K562 (cell line): ENCODE measurements around the gene PTK7. TPM values are rescaled to one million over a fixed set of nuclear protein-coding genes. Genes with fewer than 3 reads are reported as not detected.
A peak's percentile ranks its signal among the peaks of the same experiment; 100 is the strongest.

ENCODE experiments used
- ARID1B ChIP-seq: fragments of 450-650 bp; IDR thresholded peaks from 2 replicates; pipeline ENCODE4 v1.6.1; 2016; ENCODE audit warnings: antibody characterized with exemption, mild to moderate bottlenecking, inconsistent platforms
- COPS2 ChIP-seq: fragments of 450-650 bp; conservative IDR thresholded peaks from 2 replicates; pipeline ENCODE4 v1.6.1; 2016; ENCODE audit warnings: mild to moderate bottlenecking, moderate library complexity
- ESRRB ChIP-seq: fragments of 250-450 bp; sonication (Bioruptor Pico); IDR thresholded peaks from 2 replicates; pipeline ENCODE4 v1.5.0; 2020; ENCODE audit warnings: mild to moderate bottlenecking, moderate library complexity, borderline replicate concordance
- HNRNPL ChIP-seq: fragments of 200-400 bp; formaldehyde crosslinking; IDR thresholded peaks from 2 replicates; pipeline ENCODE4 v1.6.1; 2017; ENCODE audit warnings: low read depth, mild to moderate bottlenecking, low read length
- MEIS2 ChIP-seq: fragments of 450-650 bp; IDR thresholded peaks from 2 replicates; pipeline ENCODE4 v1.6.1; 2014; ENCODE audit warnings: mild to moderate bottlenecking; ENCODE audit not compliant: partially characterized antibody
- POLR2A ChIP-seq: fragments of 450-650 bp; conservative IDR thresholded peaks from 2 replicates; pipeline ENCODE4 v1.6.1; 2016
- RCOR1 ChIP-seq, 2 experiments: IDR thresholded peaks; 2 replicates each; pipeline ENCODE4 v1.6.1; 2012; ENCODE audit warnings: low read depth in 2 of 2, low read length in 2 of 2, borderline replicate concordance in 1 of 2, improper control_type of control experiment in 1 of 2
- SIN3B ChIP-seq: fragments of 450-650 bp; IDR thresholded peaks from 2 replicates; pipeline ENCODE4 v1.6.1; 2017; ENCODE audit warnings: low read depth, mild to moderate bottlenecking, moderate library complexity
- SMAD3 ChIP-seq: fragments of 450-650 bp; formaldehyde crosslinking; conservative IDR thresholded peaks from 2 replicates; pipeline ENCODE4 v1.4.0; 2020; ENCODE audit warnings: mild to moderate bottlenecking
- SMAD4 ChIP-seq: fragments of 250-450 bp; sonication (Bioruptor Pico); conservative IDR thresholded peaks from 2 replicates; pipeline ENCODE4 v1.8.0; 2021; ENCODE audit warnings: inconsistent platforms, mild to moderate bottlenecking, moderate library complexity
- THRAP3 ChIP-seq: fragments of 450-650 bp; IDR thresholded peaks from 2 replicates; pipeline ENCODE4 v1.6.1; 2016; ENCODE audit warnings: mild to moderate bottlenecking, inconsistent platforms, borderline replicate concordance
- YY1 ChIP-seq, 3 experiments: IDR thresholded peaks; 2 replicates each; pipeline ENCODE4 v1.6.1; 2011; ENCODE audit warnings: low read length in 2 of 3, mild to moderate bottlenecking in 2 of 3, moderate library complexity in 2 of 3, borderline replicate concordance in 1 of 3, control low read depth in 1 of 3, low read depth in 1 of 3; ENCODE audit not compliant: insufficient read depth in 3 of 3, insufficient replicate concordance in 2 of 3, control insufficient read depth in 1 of 3, insufficient read length in 1 of 3; ENCODE audit errors: extremely low read depth in 1 of 3
- ZNF239 ChIP-seq: fragments of 250-450 bp; sonication (Bioruptor Pico); IDR thresholded peaks from 2 replicates; pipeline ENCODE4 v1.4.0; 2020; ENCODE audit warnings: mild to moderate bottlenecking
- ZNF347 ChIP-seq: fragments of 450-650 bp; formaldehyde crosslinking; IDR thresholded peaks from 2 replicates; pipeline ENCODE4 v1.4.0; 2020; ENCODE audit warnings: low read depth, mild to moderate bottlenecking, moderate library complexity
- ZNF668 ChIP-seq: fragments of 250-450 bp; sonication (Bioruptor Pico); IDR thresholded peaks from 2 replicates; pipeline ENCODE4 v1.8.0; 2022; ENCODE audit warnings: mild to moderate bottlenecking, inconsistent platforms
- ZNF695 ChIP-seq: fragments of 450-650 bp; formaldehyde crosslinking; IDR thresholded peaks from 2 replicates; pipeline ENCODE4 v1.4.0; 2020; ENCODE audit warnings: mild to moderate bottlenecking, moderate library complexity
- polyA plus RNA-seq, 8 experiments: library from polyadenylated mRNA; depleted of rRNA in 4 of 8; stranded (reverse) in 5 of 8; unstranded in 3 of 8; fragments of >200 nt; fragmentation: Nextera tagmentation in 2 of 8; fragmentation: Illumina TruSeq in 1 of 8; extraction: Ambion mirVana in 2 of 8; extraction: Trizol in 1 of 8; gene quantifications; 2 replicates each; pipeline versions ENCODE4 v1.2.1 to v1.2.3, GENCODE V29; 2011 to 2014; ENCODE audit warnings: inconsistent platforms in 1 of 8, missing spikeins in 1 of 8
- total RNA-seq, 7 experiments: library from RNA; depleted of rRNA in 6 of 7; stranded (reverse); fragments of >200 nt in 6 of 7; fragmentation: Illumina TruSeq in 2 of 7; extraction: Trizol in 2 of 7; gene quantifications; 2 replicates each; pipeline versions ENCODE4 v1.2.1 to v1.2.3, GENCODE V29; 2011 to 2021; ENCODE audit warnings: low replicate concordance in 1 of 7
- TF ChIP-seq, protein P1 (sequence below): fragments of 450-650 bp; IDR thresholded peaks from 2 replicates; pipeline ENCODE4 v1.6.1; 2016; ENCODE audit warnings: low read depth, mild to moderate bottlenecking, moderate library complexity
- TF ChIP-seq, protein P2 (sequence below), 2 experiments: fragments of 450-650 bp; IDR thresholded peaks; 2 replicates each; pipeline ENCODE4 v1.6.1; 2018; ENCODE audit warnings: mild to moderate bottlenecking in 2 of 2, low read depth in 1 of 2; ENCODE audit not compliant: partially characterized antibody in 2 of 2
- TF ChIP-seq, protein P3 (sequence below), 2 experiments: fragments of 450-650 bp in 1 of 2; sonication (generic) in 1 of 2; formaldehyde crosslinking; conservative IDR thresholded peaks; 2 replicates each; pipeline versions ENCODE4 v1.4.0 to v1.8.1; 2020 to 2022; ENCODE audit warnings: mild to moderate bottlenecking in 1 of 2, missing genetic modification reagents in 1 of 2
- TF ChIP-seq, protein P4 (sequence below), 2 experiments: IDR thresholded peaks; 2 replicates each; pipeline ENCODE4 v1.6.1; 2011; ENCODE audit warnings: borderline replicate concordance in 1 of 2, control low read depth in 1 of 2, low read depth in 1 of 2, low read length in 1 of 2, mild to moderate bottlenecking in 1 of 2, mixed read lengths in 1 of 2, moderate library complexity in 1 of 2; ENCODE audit not compliant: insufficient read depth in 1 of 2, insufficient read length in 1 of 2, poor library complexity in 1 of 2, severe bottlenecking in 1 of 2; ENCODE audit errors: extremely low read depth in 1 of 2

Gene PTK7
- total and polyA plus RNA-seq, 9 of the 15 experiments (the other 6 are each of a cell fraction or from before 2014, with no cell fraction given), result 0.20 to 6.8 (median 4.2) TPM

- TF ChIP-seq, protein P1, sequence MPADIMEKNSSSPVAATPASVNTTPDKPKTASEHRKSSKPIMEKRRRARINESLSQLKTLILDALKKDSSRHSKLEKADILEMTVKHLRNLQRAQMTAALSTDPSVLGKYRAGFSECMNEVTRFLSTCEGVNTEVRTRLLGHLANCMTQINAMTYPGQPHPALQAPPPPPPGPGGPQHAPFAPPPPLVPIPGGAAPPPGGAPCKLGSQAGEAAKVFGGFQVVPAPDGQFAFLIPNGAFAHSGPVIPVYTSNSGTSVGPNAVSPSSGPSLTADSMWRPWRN, result 0 out of 2 replicates have a peak, but pooled peaks have one; percentile 31
- peak; percentile 88; the same call in 1 of the 2 replicates for TF ChIP-seq ESRRB
- peak; percentile 45; the same call in 1 of the 2 replicates for TF ChIP-seq ARID1B
- TF ChIP-seq, protein P2, sequence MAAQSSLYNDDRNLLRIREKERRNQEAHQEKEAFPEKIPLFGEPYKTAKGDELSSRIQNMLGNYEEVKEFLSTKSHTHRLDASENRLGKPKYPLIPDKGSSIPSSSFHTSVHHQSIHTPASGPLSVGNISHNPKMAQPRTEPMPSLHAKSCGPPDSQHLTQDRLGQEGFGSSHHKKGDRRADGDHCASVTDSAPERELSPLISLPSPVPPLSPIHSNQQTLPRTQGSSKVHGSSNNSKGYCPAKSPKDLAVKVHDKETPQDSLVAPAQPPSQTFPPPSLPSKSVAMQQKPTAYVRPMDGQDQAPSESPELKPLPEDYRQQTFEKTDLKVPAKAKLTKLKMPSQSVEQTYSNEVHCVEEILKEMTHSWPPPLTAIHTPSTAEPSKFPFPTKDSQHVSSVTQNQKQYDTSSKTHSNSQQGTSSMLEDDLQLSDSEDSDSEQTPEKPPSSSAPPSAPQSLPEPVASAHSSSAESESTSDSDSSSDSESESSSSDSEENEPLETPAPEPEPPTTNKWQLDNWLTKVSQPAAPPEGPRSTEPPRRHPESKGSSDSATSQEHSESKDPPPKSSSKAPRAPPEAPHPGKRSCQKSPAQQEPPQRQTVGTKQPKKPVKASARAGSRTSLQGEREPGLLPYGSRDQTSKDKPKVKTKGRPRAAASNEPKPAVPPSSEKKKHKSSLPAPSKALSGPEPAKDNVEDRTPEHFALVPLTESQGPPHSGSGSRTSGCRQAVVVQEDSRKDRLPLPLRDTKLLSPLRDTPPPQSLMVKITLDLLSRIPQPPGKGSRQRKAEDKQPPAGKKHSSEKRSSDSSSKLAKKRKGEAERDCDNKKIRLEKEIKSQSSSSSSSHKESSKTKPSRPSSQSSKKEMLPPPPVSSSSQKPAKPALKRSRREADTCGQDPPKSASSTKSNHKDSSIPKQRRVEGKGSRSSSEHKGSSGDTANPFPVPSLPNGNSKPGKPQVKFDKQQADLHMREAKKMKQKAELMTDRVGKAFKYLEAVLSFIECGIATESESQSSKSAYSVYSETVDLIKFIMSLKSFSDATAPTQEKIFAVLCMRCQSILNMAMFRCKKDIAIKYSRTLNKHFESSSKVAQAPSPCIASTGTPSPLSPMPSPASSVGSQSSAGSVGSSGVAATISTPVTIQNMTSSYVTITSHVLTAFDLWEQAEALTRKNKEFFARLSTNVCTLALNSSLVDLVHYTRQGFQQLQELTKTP (IDR thresholded peaks at IDR 0.05; ENCODE audit: low read depth in 1 of 2, partially characterized antibody in 2 of 2), result peak; percentile 37 to 59
- peak; percentile 42; the same call in 1 of the 2 replicates for TF ChIP-seq SMAD3 (CRISPR knock-in tag)
- peak in 2 of 3 experiments; percentile 79 to 86 for TF ChIP-seq YY1 (IDR thresholded peaks at IDR 0.05; ENCODE audit: borderline replicate concordance in 1 of 3, control insufficient read depth in 1 of 3, extremely low read depth in 1 of 3, insufficient read depth in 3 of 3, insufficient read length in 1 of 3, insufficient replicate concordance in 2 of 3, low read depth in 1 of 3, low read length in 2 of 3)
- TF ChIP-seq SMAD4 (CRISPR knock-in tag), result peak; percentile 79
- no peak for TF ChIP-seq THRAP3
- TF ChIP-seq RCOR1 (IDR thresholded peaks at IDR 0.05; ENCODE audit: borderline replicate concordance in 1 of 2, low read depth in 2 of 2, low read length in 2 of 2), result peak; percentile 38 to 52; a peak in 2 of 4 replicates
- no peak; the same call in 1 of the 2 replicates for TF ChIP-seq ZNF239 (CRISPR knock-in tag)
- 0 out of 2 replicates have a peak, but pooled peaks have one; percentile 27 for TF ChIP-seq ZNF668
- TF ChIP-seq, protein P3, sequence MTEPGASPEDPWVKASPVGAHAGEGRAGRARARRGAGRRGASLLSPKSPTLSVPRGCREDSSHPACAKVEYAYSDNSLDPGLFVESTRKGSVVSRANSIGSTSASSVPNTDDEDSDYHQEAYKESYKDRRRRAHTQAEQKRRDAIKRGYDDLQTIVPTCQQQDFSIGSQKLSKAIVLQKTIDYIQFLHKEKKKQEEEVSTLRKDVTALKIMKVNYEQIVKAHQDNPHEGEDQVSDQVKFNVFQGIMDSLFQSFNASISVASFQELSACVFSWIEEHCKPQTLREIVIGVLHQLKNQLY (CRISPR knock-in tag; conservative IDR thresholded peaks at IDR 0.05), result peak in 1 of 2 experiments; percentile 93; a peak in 1 of 4 replicates
- TF ChIP-seq MEIS2, result peak; percentile 21
- TF ChIP-seq ZNF347 (CRISPR knock-in tag), result peak; percentile 45; the same call in 1 of the 2 replicates
- peak; percentile 100 for TF ChIP-seq HNRNPL
- TF ChIP-seq SIN3B, result 0 out of 2 replicates have a peak, but pooled peaks have one; percentile 46
- no peak for TF ChIP-seq COPS2
- peak; percentile 97 for TF ChIP-seq POLR2A
- TF ChIP-seq, protein P4, sequence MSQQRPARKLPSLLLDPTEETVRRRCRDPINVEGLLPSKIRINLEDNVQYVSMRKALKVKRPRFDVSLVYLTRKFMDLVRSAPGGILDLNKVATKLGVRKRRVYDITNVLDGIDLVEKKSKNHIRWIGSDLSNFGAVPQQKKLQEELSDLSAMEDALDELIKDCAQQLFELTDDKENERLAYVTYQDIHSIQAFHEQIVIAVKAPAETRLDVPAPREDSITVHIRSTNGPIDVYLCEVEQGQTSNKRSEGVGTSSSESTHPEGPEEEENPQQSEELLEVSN (IDR thresholded peaks at IDR 0.05; ENCODE audit: borderline replicate concordance in 1 of 2, extremely low read depth in 1 of 2, insufficient read depth in 1 of 2, insufficient read length in 1 of 2, low read depth in 1 of 2, low read length in 1 of 2, poor library complexity in 1 of 2, severe bottlenecking in 1 of 2), result peak in 1 of 2 experiments; percentile 63
- TF ChIP-seq ZNF695 (CRISPR knock-in tag), result peak; percentile 88; the same call in 1 of the 2 replicates
These were observed 22.4 kb upstream of the PTK7 start, which contains the start of gene CUL7 (continued) for GRCh38 chr6:43053545-43054205.
